ENCODE data around the gene NTN5. TPM values are rescaled to one million over a fixed set of nuclear protein-coding genes. Genes with fewer than 3 reads are reported as not detected.

Gene NTN5
- total and polyA plus RNA-seq, 9 of the 15 experiments (the other 6 are each of a cell fraction or from before 2014, with no cell fraction given): not detected

DNA sequence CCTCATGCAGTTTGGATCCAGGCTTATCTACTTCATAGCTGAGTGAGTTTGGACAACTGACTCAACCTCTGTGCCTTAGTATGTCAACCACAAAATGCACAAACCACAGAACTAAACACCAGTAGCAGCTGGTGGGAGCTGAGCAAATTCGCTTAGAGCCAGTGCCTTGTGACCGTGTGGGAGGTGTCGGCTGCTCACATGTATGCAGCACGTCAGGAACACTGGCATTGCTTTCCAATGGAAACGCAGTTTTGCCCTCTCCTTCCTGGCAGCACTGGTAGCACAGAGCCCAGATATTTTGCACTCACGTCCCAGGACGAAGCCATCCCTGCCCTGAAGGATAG is 8.3 kb upstream of the NTN5 start (continued):
- 0 out of 2 replicates have a peak, but pooled peaks have one; percentile 34 for TF ChIP-seq ATF7 (IDR thresholded peaks at IDR 0.05)
- TF ChIP-seq GTF2F1 (IDR thresholded peaks at IDR 0.05; ENCODE audit: low read depth, low read length): no peak

DNA sequence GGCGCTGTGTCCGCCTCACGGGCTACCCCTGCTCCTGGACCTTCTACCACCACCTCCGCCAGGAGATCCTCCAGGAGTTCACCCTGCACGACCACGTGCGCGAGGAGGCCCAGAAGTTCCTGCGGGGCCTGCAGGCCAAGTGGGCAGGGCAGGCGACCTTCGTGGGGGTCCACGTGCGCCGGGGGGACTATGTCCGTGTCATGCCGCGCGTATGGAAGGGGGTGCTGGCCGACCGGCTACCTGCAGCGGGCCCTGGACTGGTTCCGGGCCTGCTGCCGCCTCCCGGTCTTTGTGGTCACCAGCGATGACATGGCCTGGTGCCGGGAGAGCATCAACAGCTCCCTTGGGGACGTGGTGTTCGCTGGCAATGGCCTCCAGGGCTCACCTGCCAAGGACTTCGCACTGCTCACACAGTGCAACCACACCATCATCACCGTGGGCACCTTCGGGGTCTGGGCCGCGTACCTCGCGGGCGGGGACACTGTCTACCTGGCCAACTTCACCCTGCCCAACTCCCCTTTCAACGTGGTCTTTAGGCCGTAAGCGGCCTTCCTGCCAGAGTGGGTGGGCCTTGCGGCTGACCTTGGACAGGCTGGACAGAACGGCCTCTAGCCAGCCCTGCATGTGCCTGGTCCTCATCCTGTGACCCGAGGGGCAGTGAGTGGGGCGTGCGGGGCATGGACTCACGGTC is 7.8 kb upstream of the NTN5 start:
- Histone ChIP-seq H3K27ac (ENCODE audit: extremely low read depth, low read depth, low read length) (no peak overlapping the region), H3K9me3 (replicated peaks; ENCODE audit: control insufficient read depth, insufficient read depth, low read depth, low read length) (no peaks in the 10 kb centered on the region), H3K36me3 (ENCODE audit: control insufficient read depth, insufficient read depth, low read length) (no peaks in the 10 kb centered on the region), H3K79me2 (ENCODE audit: control insufficient read depth, insufficient read depth, low read length) (no peaks in the 10 kb centered on the region), H2AFZ (ENCODE audit: low read depth, low read length) (peak overlapping the region; percentile 64), H3K4me1 (replicated peaks in 1 of 2; ENCODE audit: control insufficient read depth in 2 of 2, insufficient read depth in 2 of 2, low read length in 2 of 2) (peaks cover 22 to 55% of the 10 kb centered on the region in 2 experiments), H3K9me1 (ENCODE audit: control insufficient read depth, insufficient read depth, low read length) (no peaks in the 10 kb centered on the region), H3K9ac (ENCODE audit: insufficient read depth in 1 of 2, low read depth in 2 of 2, low read length in 2 of 2) (peak overlapping the region in 1 of 2 experiments; percentile 72; a peak in 2 of 4 replicates), H3K4me3 (no peak overlapping the region), H3K27me3 (ENCODE audit: control insufficient read depth in 2 of 2, insufficient read depth in 2 of 2, low read length in 2 of 2) (no peaks in the 10 kb centered on the region), H3K4me2 (ENCODE audit: insufficient read depth, low read length) (no peak overlapping the region), H4K20me1 (replicated peaks; ENCODE audit: control insufficient read depth, insufficient read depth, low read length) (no peaks in the 10 kb centered on the region)
- ATAC-seq: no peak
- WGBS (ENCODE audit: insufficient coverage, low coverage, missing lambda C conversion rate): 71% methylated on average over 33 of the region's 45 CpGs
- no TSS peak for BruUV-seq (replicated peaks)
- in situ Hi-C loops (cut with MboI) (no loop called here), intact Hi-C loops (cut with micrococcal nuclease) (no loop called here)
- FAIRE-seq: no peak
- ChIA-PET POLR2A (interaction anchor here (0.6 to 1.1 kb wide), 3 partner anchors 44 to 313 kb away, joined by 3 to 4 read pairs (median 3); partner anchors contain the start of genes BCAT2 and RUVBL2), CTCF (ENCODE audit: low intra/inter-chr PET ratio) (no interaction called here)
- DNase-seq (ENCODE audit: extremely low read depth in 1 of 4, low spot score in 3 of 4): no peak
- TF ChIP-seq TBP (optimal IDR thresholded peaks at IDR 0.05; ENCODE audit: low read depth, low read length) (no peak), CHD4 (IDR thresholded peaks at IDR 0.05; ENCODE audit: insufficient read depth, insufficient replicate concordance, low read depth, low read length, poor library complexity, severe bottlenecking) (peak; percentile 33), MYBL2 (IDR thresholded peaks at IDR 0.05; ENCODE audit: low read depth) (no peak), MYBL2 (CRISPR knock-in tag; IDR thresholded peaks at IDR 0.05; ENCODE audit: borderline replicate concordance) (0 out of 2 replicates have a peak, but pooled peaks have one; percentile 1), ZNF668 (CRISPR knock-in tag; IDR thresholded peaks at IDR 0.05) (no peak), ZNF785 (CRISPR knock-in tag; IDR thresholded peaks at IDR 0.05) (no peak), POLR2AphosphoS5 (IDR thresholded peaks at IDR 0.05; ENCODE audit: control insufficient read depth, insufficient read depth, low read depth, low read length) (no peak), RBBP5 (IDR thresholded peaks at IDR 0.05; ENCODE audit: borderline replicate concordance, insufficient read depth, low read length, poor library complexity, severe bottlenecking) (peak; percentile 49)
- TF ChIP-seq, protein P1, sequence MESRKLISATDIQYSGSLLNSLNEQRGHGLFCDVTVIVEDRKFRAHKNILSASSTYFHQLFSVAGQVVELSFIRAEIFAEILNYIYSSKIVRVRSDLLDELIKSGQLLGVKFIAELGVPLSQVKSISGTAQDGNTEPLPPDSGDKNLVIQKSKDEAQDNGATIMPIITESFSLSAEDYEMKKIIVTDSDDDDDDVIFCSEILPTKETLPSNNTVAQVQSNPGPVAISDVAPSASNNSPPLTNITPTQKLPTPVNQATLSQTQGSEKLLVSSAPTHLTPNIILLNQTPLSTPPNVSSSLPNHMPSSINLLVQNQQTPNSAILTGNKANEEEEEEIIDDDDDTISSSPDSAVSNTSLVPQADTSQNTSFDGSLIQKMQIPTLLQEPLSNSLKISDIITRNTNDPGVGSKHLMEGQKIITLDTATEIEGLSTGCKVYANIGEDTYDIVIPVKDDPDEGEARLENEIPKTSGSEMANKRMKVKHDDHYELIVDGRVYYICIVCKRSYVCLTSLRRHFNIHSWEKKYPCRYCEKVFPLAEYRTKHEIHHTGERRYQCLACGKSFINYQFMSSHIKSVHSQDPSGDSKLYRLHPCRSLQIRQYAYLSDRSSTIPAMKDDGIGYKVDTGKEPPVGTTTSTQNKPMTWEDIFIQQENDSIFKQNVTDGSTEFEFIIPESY (CRISPR knock-in tag; IDR thresholded peaks at IDR 0.05): peak; percentile 92
- TF ChIP-seq, protein P2, sequence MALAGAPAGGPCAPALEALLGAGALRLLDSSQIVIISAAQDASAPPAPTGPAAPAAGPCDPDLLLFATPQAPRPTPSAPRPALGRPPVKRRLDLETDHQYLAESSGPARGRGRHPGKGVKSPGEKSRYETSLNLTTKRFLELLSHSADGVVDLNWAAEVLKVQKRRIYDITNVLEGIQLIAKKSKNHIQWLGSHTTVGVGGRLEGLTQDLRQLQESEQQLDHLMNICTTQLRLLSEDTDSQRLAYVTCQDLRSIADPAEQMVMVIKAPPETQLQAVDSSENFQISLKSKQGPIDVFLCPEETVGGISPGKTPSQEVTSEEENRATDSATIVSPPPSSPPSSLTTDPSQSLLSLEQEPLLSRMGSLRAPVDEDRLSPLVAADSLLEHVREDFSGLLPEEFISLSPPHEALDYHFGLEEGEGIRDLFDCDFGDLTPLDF (CRISPR knock-in tag; IDR thresholded peaks at IDR 0.05): no peak
